Eye (tissue), 1 donor: Measurements from ENCODE around the gene WNT3A.

ENCODE experiments used
- DNase-seq: peaks from one replicate; pipeline ENCODE4 v3.0.0-alpha.2; 2015

The WNT3A gene

DNA sequence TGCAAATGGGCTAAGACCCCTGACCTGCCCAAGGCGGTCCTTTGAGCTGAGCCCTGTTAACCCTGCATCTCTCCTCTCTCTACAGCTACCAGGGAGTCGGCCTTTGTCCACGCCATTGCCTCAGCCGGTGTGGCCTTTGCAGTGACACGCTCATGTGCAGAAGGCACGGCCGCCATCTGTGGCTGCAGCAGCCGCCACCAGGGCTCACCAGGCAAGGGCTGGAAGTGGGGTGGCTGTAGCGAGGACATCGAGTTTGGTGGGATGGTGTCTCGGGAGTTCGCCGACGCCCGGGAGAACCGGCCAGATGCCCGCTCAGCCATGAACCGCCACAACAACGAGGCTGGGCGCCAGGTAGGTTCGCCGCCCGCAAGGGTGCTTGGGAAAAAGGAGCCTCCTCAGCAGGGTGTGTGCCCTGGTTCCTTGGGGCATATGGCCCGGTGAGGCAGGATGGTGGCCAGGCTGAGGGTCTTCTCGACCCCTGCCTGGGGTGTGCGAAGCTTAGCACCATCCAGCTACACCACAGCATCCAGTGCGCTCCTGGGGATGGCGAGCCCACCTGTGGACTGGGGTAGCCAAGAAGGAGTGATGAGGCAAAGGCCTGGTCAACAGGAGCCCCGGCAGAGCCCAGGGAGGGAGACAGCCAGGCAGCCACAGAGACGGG, 43.9 kb downstream of the WNT3A start:
- DNase-seq, result no peak

DNA sequence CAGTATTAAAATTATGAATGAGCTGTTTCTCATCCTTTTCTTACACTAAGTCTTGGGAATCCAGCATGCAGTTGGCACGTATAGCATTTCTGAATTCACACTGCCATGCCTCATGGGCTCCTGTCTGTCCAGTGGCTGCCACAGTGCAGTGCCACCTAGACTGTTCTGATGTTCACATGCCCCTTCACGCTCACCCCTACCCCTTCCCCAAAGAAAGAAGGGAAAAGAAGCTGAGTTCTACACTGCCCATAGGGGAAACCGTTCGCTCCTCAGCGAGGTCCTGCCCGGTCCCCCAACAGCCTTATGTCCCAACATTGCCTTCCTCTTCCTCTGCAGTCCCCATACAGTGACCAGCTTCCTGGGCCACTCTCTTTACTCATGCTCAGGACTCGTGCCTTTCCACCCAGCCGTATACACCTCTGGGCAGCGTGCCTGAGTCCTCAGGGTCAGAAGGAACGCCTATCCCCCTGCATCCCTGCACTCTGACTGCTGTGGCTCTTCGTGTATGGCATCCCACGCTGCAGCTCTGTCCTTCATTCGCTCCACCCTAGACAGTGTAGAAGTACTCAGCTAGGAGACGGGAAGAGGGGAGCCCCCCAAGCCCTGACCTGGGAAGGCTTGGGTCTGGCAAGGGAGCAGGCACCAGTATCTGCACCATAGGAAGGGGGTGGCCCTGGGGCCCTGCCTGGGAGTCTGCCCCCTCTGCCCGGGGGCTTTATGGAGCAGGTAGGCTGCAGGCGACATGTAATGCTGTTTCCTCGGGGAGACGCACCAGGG, 51.6 kb downstream of the WNT3A start:
- no peak for DNase-seq

DNA sequence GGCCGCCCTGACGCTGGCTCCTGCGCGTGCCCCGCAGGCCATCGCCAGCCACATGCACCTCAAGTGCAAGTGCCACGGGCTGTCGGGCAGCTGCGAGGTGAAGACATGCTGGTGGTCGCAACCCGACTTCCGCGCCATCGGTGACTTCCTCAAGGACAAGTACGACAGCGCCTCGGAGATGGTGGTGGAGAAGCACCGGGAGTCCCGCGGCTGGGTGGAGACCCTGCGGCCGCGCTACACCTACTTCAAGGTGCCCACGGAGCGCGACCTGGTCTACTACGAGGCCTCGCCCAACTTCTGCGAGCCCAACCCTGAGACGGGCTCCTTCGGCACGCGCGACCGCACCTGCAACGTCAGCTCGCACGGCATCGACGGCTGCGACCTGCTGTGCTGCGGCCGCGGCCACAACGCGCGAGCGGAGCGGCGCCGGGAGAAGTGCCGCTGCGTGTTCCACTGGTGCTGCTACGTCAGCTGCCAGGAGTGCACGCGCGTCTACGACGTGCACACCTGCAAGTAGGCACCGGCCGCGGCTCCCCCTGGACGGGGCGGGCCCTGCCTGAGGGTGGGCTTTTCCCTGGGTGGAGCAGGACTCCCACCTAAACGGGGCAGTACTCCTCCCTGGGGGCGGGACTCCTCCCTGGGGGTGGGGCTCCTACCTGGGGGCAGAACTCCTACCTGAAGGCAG, 52.3 kb downstream of the WNT3A start:
- DNase-seq, result no peak

DNA sequence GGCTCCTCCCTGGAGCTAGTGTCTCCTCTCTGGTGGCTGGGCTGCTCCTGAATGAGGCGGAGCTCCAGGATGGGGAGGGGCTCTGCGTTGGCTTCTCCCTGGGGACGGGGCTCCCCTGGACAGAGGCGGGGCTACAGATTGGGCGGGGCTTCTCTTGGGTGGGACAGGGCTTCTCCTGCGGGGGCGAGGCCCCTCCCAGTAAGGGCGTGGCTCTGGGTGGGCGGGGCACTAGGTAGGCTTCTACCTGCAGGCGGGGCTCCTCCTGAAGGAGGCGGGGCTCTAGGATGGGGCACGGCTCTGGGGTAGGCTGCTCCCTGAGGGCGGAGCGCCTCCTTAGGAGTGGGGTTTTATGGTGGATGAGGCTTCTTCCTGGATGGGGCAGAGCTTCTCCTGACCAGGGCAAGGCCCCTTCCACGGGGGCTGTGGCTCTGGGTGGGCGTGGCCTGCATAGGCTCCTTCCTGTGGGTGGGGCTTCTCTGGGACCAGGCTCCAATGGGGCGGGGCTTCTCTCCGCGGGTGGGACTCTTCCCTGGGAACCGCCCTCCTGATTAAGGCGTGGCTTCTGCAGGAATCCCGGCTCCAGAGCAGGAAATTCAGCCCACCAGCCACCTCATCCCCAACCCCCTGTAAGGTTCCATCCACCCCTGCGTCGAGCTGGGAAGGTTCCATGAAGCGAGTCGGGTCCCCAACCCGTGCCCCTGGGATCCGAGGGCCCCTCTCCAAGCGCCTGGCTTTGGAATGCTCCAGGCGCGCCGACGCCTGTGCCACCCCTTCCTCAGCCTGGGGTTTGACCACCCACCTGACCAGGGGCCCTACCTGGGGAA, 53.0 kb downstream of the WNT3A start:
- DNase-seq, result peak; percentile 60

DNA sequence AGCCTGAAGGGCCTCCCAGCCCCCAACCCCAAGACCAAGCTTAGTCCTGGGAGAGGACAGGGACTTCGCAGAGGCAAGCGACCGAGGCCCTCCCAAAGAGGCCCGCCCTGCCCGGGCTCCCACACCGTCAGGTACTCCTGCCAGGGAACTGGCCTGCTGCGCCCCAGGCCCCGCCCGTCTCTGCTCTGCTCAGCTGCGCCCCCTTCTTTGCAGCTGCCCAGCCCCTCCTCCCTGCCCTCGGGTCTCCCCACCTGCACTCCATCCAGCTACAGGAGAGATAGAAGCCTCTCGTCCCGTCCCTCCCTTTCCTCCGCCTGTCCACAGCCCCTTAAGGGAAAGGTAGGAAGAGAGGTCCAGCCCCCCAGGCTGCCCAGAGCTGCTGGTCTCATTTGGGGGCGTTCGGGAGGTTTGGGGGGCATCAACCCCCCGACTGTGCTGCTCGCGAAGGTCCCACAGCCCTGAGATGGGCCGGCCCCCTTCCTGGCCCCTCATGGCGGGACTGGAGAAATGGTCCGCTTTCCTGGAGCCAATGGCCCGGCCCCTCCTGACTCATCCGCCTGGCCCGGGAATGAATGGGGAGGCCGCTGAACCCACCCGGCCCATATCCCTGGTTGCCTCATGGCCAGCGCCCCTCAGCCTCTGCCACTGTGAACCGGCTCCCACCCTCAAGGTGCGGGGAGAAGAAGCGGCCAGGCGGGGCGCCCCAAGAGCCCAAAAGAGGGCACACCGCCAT, 53.8 kb downstream of the WNT3A start:
- no peak for DNase-seq

DNA sequence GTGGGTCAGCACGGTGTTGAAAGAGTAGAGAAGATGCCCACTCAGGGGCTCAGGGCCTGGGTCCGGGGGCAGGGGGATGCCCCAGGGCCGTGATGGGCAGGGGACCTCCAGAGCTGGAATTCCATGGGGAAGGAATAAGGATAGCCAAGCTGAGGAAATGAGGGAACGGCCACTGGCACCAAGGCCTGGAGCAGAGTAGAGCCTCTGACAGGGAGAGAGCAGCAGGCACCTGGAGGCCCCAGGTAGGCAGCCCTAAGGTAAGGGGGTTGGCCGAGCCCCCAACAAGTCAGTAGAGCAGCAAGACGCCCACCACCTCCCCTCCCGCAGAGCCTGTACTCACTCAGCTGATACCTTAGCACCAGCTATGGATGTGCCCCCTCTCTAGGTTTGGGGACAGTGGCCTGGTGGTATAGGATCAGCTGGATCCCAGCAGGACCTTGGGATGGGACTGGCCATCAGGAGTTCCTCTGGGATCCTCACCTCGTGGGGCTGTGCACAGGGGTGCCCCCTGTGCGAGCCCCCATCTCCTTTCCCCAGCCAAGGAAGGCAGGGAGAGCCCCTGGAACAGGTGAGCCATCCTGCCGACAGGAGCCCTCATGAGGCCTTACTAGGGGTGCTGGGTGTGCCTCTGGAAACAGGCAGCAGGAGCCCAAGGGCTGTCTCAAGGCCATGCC, 54.8 kb downstream of the WNT3A start:
- DNase-seq, result no peak

DNA sequence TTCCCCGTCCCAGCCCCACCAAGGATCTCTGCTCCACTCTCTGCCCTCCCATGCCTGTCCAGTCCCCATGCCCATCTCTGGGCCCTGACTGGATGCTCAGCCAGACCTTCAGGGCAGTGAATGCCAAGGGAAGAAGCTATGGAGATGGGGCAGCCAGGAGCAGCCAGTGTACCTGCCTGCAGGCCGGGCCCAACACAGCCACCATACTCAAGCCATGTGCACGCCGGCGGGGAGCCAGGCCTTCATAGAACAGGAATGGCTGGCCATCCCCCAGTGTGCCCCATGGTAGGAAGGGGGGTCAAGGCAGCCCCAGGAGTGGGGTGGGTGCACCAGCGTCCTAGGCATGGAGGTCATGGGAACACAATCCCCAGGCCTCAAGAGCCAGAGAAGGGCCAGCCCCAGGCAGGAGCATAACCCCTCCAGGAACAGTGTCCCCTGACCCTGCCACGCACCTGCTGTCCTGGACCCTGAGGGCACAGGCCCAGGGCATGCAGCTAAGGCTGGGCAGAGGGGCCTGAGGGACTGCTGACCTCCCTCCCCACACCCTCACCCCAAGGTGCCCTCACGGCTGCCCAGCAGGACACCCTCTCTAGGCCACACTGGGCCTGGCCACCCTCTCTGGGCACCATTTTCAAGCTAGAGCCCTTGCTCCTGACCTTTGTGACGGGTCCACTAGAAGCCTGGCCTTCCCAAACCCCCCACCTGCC, 55.4 kb downstream of the WNT3A start:
- no peak for DNase-seq

DNA sequence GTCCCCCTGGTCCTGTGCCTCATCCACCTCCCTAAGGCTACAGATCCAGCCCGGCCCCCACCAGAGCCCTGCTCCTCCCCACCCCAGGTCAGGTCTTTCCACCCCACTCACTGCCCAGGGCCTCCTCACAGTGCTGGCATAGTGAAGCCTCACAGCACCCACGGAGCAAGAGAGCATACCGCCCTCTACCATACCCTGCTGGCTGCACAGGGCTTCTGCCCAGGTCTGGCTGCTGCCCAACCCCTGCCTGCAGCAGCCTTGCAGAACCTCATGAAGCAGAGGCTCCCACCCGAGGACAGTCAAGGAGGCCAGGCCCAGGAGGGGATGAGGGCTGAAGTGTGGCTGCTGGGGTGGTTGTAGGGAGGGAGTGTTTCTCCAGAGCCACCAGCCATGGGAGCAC, 56.0 kb downstream of the WNT3A start:
- DNase-seq, result no peak

DNA sequence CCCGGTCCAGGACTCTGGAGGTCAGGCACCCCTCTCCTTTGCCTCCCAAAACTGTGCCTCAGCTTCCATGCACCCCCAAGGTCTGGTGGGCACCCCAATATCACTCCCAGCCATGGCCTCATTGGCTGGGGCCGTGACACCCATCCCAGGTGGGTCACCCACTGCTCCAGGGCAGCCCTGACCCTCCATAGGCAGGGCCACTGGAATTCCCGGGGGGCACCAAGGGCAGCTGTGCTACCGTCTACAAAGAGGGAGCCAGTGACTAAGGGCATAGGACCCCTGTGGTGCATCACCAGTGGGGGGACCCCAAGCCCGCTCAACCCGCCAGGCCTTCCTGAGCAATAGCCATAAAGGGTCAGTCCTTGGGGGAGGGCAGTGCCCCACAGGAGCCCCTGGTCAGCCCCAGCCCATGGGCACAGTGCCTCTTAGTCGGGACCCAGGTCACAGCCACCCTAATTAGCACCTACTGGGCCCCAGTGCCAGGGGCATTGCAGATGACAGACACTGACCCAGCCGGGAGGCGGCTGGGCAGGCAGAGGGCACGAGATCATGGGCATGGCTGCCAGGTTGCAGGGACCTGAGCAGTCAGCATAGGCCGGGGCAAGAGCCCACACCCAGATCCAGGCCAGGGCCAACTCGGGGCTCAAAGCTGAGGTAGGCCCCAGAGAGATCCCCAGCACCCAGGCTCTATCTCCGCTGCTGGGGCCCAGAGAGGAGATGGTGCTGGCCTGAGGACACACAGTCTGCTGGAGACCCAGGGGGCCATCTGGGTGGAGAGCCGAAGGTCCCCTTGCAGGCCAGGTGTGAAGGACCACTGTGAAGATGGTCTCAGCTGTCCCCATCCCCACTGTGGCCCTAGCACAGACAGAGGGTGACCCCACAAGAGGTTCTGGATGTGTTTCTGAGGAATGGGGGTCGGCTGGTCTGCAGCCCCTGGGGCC, 56.7 kb downstream of the WNT3A start:
- no peak for DNase-seq

DNA sequence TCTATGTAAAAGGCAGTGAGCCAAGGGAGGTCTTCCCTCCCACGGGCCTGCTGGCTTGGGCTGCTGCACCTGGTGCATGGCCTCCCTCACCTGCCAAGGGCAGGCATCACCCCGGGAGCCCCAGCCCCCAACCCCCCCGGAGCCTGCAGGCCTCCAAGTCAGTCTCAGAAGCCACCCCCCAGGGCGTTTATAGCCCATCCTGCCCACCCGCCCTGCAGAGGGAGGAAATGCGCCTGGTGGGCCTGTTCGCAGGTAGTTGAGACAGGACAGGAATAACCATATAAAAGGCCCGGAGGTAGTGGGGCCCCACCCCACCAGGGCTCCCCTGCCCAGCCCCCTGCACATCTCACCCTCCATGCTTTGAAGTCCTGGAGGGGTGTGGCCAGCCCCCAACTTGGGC, 57.5 kb downstream of the WNT3A start:
- no peak for DNase-seq

DNA sequence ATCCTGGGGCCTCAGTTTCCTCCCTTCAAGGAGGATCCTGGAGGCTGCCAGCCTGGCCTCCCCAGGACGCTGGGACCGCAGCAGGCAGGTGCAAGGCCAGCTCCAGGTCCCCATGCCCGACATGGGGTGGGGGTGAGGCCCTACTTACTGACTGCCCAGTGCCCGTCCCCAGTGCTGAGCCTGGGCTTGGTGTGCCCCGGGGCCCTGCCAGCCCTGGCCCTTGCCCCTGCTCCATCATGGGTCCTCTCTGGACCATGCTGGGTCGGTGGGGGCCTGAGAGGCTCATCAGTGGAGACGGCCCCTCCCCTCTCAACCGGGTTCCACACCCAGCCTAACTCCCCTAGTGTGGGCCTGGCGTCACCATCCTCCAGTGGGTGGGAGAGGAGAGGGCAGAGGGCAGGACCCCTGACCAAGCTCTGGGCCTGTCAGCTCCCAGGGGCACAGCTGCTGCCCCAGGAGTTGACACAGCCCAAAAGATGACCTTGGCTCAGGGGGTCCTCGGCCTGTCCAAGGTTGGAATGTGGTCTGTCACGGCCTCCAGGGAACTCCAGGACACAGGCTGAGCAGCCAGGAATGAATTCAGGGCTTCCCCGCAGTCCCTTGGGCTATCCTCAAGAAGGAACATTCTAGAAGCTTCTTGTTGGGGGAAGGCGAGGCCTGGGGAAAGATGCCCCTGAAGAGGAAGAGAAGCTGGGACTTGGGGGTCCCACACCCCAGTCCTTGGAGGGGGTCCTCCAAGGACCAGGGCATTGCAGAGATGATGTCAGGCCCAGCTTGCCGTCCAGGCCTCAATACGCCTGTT, 58.1 kb downstream of the WNT3A start:
- DNase-seq, result no peak

DNA sequence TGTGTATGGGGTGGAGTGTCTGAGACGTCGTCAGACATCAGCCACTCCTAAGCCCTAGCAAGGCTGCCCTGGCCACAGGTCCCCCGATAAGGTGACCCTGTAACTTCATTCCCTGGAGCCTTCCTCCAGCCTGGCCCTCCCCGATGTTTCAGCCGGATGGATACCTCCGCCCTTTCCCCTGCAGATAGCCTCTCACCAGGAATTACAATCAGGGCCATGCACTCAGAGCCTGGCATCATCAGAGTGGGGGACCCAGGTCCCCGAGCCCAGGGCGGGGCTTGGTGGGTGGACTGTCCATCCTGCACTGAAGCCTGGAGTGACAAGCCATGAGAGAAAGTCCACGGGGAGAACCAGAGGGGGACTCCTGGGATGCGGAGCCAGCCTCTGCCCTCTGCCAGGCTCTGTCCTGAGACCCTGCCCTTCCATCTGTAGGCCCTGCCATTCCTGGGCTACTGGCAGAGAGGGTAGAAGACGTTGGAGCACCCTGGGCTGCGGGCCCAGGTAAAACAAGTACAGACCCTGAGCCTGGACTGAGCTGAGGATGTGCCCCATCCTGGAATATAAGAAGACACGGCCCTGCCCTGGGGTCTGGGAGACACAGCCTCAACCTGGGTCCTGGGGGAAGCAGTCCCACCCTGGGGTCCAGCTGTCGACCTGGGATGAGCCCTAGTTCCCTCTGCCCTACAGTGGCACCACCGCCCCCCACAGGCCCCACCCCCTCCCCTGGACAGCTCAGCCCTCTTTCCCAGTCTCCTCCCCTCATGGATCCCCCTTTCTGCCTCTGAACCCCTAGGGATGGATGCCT, 58.9 kb downstream of the WNT3A start:
- no peak for DNase-seq

DNA sequence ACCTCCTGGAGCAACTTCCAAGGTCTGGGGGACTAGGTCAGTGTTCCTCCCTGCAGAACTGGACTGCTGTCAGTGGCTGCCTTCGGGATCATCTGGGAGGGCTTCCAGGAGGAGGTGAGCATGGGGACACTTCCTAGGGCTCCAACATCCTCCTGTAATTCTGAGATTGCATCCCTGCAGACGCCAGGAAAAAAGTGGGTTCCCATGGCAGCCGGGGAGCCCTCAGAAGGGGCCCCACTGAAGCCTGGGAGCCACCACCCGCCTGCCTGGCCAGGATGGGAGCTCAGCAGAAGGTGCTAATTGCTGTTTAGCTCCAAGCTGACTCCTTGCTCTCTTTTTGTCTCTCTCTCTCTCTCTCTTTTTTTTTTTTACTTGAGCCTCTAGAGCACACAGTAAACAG, 59.6 kb downstream of the WNT3A start:
- no peak for DNase-seq

DNA sequence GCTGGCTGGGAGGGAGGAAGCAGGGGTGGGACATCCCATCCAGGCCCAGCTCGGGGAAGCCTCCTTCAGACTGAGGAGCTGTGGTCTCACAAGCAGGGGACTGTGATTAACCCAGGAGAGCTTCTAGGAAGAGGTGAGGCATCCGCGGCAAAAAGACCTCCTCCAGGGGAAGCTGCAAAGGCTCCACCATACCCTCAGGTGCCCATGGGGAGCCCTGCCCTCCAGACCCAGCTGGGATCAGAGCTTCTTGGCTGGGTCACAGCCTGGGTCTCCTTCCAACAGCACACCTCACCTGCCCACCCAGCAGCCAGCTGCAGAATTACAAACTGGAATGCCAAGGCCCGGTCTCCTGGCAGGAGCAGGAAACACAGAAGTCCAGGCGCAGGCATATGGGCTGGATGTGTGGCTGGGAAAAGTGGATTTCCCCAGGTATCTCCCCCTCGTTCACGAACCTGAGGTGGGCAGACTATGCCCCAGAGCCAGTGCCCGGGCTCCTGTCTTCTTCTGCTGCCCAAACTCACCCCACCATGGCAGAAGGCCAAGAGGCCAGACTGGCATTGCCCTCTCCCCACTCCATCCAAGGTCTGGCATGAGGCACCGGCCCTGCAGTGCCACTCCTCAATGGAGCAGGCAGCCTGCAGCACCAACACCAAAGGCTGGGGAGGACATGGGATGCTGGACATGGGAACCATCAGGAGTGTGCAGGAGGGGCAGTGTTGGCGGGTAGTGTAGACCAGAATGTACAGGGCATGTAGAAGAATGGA, 60.3 kb downstream of the WNT3A start:
- no peak for DNase-seq

DNA sequence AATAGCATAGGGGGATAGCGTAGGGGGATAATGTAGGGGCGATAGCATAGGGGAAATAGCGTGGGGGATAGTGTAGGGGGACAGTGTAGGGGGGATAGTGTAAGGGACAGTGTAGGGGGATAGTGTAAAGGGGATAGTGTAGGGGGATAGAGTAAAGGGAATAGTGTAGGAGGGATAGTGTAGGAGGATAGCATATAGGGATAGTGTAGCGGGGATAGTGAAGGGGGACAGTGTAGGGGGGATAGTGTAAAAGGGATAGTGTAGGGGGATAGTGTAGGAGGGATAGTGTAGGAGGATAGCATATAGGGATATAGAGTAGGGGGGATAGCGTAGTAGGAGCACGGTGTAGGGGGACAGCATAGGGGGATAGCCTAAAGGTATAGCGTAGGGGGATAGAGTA, 61.6 kb downstream of the WNT3A start:
- DNase-seq, result no peak

DNA sequence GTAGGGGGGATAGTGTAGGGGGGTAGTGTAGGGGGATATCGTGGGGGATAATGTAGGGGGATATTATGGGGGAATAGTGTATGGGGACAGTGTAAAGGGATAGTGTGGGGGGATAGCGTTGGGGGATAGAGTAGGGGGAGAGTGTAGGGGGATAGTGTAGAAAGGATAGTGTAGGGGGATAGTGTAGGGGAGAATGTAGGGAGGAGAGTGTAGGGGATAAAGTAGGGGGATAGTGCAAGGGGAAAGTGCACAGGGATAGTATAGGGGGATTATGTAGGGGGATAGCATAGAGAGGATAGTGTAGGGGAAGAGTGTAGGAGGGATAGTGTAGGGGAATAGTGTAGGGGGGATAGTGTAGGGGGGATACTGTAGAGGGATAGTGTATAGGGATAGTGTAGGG, 63.4 kb downstream of the WNT3A start:
- DNase-seq, result no peak

DNA sequence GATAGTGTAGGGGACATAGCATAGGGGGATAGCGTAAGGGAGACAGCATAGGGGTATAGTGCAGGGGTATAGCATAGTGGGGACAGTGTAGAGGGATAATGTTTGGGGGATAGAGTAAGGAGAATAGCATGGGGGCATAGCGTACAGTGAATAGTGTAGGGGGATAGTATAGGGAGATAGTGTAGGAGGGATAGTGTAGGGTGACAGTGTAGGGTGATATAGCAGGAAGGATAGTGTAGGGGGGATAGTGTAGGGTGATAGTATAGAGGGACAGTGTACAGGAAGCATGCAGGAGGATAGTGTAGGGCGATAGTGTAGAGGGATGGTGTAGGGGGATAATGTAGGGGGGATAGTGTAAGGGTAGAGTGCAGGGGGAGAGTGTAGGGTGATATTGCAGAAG, 64.1 kb downstream of the WNT3A start:
- DNase-seq, result no peak
